Ascending aorta (tissue), 2 donors: ENCODE measurements around the gene LGALS1. TPM values are rescaled to one million over a fixed set of nuclear protein-coding genes. Genes with fewer than 3 reads are reported as not detected.

Source experiments
- DNase-seq, 2 donors: peaks; one replicate each; pipeline ENCODE4 v3.0.0-alpha.2; 2019; ENCODE audit warnings: low spot score in 2 of 2
- H3K27ac ChIP-seq, 2 donors: fragments of 200-600 bp; sonication (generic); one replicate each; pipeline ENCODE4 v1.5.1; 2016 to 2017; ENCODE audit warnings: mild to moderate bottlenecking in 1 of 2
- H3K27me3 ChIP-seq: fragments of 200-600 bp; sonication (generic); one replicate; pipeline ENCODE4 v1.5.1; 2017
- H3K36me3 ChIP-seq, 2 donors: fragments of 200-600 bp; sonication (generic); one replicate each; pipeline ENCODE4 v1.5.1; 2016
- H3K4me1 ChIP-seq, 2 donors: fragments of 200-600 bp; sonication (generic); one replicate each; pipeline ENCODE4 v1.5.1; 2016 to 2017; ENCODE audit warnings: mild to moderate bottlenecking in 1 of 2
- H3K4me3 ChIP-seq, 2 donors: fragments of 200-600 bp; sonication (generic); one replicate each; pipeline ENCODE4 v1.5.1; 2016 to 2017; ENCODE audit warnings: mild to moderate bottlenecking in 1 of 2
- H3K9me3 ChIP-seq, 2 donors: fragments of 200-600 bp; sonication (generic); one replicate each; pipeline ENCODE4 v1.5.1; 2016
- intact Hi-C: fragments of 100-400 bp; cut with DNase I; formaldehyde crosslinking; loops from one replicate; pipeline ENCODE4 v1.15.1; 2023
- total RNA-seq: library from RNA; depleted of rRNA; stranded (reverse); fragments of >200 nt; gene quantifications from one replicate; pipeline ENCODE4 v1.1.0, GENCODE V29; 2016
- TF ChIP-seq, protein P1 (sequence below), 3 experiments: fragments of 200-600 bp in 2 of 3; fragments of 450-650 bp in 1 of 3; sonication (generic) in 2 of 3; IDR thresholded peaks; one replicate each; pipeline ENCODE4 v1.5.1; 2016 to 2019; ENCODE audit warnings: antibody characterized with exemption in 3 of 3, mild to moderate bottlenecking in 1 of 3, moderate library complexity in 1 of 3

The LGALS1 gene
- total RNA-seq, 1 donor from 2014 or later, result 2,009 TPM

DNA sequence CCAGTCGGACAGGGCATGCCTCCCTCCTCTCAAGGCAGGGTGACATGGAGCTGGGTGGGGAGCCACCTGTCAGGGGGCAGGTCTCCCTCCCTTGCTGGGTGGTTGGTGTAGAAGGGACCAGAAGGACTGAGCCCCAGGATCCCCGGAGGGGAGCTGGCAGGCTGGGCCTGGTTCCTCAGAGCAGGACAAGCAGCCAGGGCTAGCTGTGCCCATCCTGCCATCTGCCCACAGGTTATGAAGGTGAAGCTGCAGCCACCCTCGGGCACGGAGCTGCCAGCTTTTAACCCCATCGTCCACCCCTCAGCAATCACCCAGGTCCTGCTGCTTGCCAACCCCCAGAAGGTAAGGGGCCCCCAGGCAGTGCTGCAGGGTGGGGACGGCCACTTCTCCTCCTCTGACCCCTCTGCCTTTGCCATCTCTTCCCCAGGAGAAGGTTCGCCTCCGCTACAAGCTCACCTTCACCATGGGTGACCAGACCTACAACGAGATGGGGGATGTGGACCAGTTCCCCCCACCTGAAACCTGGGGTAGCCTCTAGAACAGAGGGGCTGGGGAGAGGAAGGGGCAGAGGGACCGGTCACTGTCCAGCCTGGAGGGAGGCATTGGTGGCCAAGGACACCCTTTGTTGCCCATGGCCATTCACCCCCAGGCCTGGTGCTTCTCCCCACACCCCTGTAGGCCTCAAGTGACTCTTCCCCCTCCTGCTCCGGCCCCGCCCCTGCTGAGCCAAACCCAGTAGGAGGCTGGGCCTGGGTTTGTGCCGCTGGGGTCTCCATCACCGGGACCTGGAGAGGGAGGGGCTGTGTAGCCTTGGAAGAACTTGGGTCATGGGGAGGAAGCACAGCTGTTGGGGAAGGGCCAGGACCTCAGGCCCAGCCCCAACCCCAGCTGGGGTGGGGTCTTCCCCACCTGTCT, 43.0 kb upstream of the LGALS1 start:
- Histone ChIP-seq H3K9me3 (no peaks in the 10 kb centered on the region), H3K27me3 (no peaks in the 10 kb centered on the region), H3K27ac (peak overlapping the region; percentile 76 to 91), H3K36me3 (peaks cover 19 to 40% of the 10 kb centered on the region in 2 donors), H3K4me1 (peaks cover 15 to 23% of the 10 kb centered on the region in 2 donors), H3K4me3 (no peak overlapping the region)
- TF ChIP-seq, protein P1, sequence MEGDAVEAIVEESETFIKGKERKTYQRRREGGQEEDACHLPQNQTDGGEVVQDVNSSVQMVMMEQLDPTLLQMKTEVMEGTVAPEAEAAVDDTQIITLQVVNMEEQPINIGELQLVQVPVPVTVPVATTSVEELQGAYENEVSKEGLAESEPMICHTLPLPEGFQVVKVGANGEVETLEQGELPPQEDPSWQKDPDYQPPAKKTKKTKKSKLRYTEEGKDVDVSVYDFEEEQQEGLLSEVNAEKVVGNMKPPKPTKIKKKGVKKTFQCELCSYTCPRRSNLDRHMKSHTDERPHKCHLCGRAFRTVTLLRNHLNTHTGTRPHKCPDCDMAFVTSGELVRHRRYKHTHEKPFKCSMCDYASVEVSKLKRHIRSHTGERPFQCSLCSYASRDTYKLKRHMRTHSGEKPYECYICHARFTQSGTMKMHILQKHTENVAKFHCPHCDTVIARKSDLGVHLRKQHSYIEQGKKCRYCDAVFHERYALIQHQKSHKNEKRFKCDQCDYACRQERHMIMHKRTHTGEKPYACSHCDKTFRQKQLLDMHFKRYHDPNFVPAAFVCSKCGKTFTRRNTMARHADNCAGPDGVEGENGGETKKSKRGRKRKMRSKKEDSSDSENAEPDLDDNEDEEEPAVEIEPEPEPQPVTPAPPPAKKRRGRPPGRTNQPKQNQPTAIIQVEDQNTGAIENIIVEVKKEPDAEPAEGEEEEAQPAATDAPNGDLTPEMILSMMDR (IDR thresholded peaks at IDR 0.05), result no peak
- intact Hi-C loops, result no loop called here
- DNase-seq, result no peak

DNA sequence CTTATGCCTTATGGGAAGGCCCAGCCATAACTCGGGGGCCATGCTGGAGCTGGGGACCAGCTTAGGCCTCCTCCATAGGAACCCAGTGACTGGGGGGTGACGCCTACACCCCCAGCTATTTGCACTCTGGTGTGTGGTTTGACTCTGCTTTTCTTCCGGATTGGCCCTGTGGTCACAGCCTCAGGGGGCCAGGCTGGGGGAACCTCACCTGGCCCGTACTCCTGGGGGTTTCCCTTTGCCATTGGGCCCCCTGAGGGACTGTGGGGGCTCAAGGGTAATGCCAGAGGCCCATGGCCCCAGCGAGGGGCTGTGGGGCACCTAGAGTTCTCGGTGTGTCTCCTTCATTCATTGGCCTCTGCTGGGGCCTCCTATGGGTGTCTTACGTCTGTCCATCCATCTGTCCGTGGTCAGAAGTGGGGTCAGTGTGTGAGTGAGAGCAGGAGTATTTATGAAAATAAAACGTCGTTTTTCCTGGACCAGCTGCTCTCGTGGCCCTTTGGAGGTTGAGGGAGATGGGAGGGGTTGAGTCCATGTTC, 42.3 kb upstream of the LGALS1 start:
- Histone ChIP-seq H3K9me3 (no peaks in the 10 kb centered on the region), H3K36me3 (peaks cover 19 to 40% of the 10 kb centered on the region in 2 donors), H3K4me3 (peak overlapping the region in 1 of 2 donors; percentile 47), H3K27ac (peak overlapping the region; percentile 76 to 91), H3K4me1 (peaks cover 15 to 23% of the 10 kb centered on the region in 2 donors), H3K27me3 (no peaks in the 10 kb centered on the region)
- TF ChIP-seq, protein P1 (IDR thresholded peaks at IDR 0.05), result no peak
- intact Hi-C loops, result no loop called here
- DNase-seq, result no peak

GRCh38 chr22:37633625-37634416, 41.6 kb upstream of the LGALS1 start:
- Histone ChIP-seq H3K4me3 (peak overlapping the region in 1 of 2 donors; percentile 47), H3K27me3 (no peaks in the 10 kb centered on the region), H3K27ac (peak overlapping the region; percentile 76 to 91), H3K4me1 (peaks cover 15 to 23% of the 10 kb centered on the region in 2 donors), H3K36me3 (peaks cover 19 to 37% of the 10 kb centered on the region in 2 donors), H3K9me3 (no peaks in the 10 kb centered on the region)
- TF ChIP-seq, protein P1 (IDR thresholded peaks at IDR 0.05), result peak in 2 of 3 experiments; percentile 6 to 24
- intact Hi-C loops, result no loop called here
- peak; percentile 50 to 91 for DNase-seq

DNA sequence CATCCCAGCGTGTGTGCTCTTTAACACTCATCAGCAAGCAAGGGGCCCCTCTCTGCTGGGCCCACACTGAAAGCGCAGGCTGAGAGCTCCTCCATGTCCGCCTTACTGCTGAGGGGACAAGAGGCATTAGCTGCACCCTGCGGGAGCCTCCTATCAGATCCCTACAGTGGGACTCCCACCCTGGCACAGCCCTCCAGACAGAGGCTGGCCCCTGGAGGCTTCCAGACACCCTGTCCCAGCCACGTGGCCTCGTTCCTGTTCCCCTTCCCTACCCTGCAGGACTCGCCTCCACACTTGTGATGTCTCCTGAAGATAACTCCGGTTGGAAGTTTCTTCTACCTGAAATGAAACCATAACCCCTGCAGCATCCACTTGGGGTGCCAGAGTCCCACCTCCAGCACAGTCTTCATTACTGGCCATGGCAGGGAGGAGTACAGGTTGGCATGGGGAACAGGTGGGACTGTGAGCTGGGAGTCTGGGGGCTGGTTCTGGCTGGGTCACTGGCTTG, 41.0 kb upstream of the LGALS1 start:
- no peaks in the 10 kb centered on the region for H3K9me3 ChIP-seq
- intact Hi-C loops, result no loop called here
- H3K27ac ChIP-seq, result peak overlapping the region; percentile 76 to 91
- TF ChIP-seq, protein P1 (IDR thresholded peaks at IDR 0.05), result no peak
- peaks cover 16 to 31% of the 10 kb centered on the region in 2 donors for H3K36me3 ChIP-seq
- no peak for DNase-seq
- no peaks in the 10 kb centered on the region for H3K27me3 ChIP-seq
- H3K4me3 ChIP-seq, result peak overlapping the region in 1 of 2 donors; percentile 47
- peaks cover 19 to 26% of the 10 kb centered on the region in 2 donors for H3K4me1 ChIP-seq

- Histone ChIP-seq H3K9me3 (no peaks in the 10 kb centered on the region), H3K36me3 (peaks cover 9 to 24% of the 10 kb centered on the region in 2 donors), H3K27me3 (no peaks in the 10 kb centered on the region), H3K4me3 (no peak overlapping the region), H3K4me1 (peaks cover 21 to 33% of the 10 kb centered on the region in 2 donors), H3K27ac (peak overlapping the region in 1 of 2 donors; percentile 91)
- DNase-seq, result no peak
- intact Hi-C loops, result no loop called here
- TF ChIP-seq, protein P1 (IDR thresholded peaks at IDR 0.05), result no peak
These were observed 40.3 kb upstream of the LGALS1 start for GRCh38 chr22:37635157-37635556.
